ENCODE measurements around the gene NEURL3.

GRCh38 chr2:96471772-96472171 is 33.4 kb downstream of the NEURL3 start:
- TF ChIP-seq CTCF (IDR thresholded peaks at IDR 0.05) (no peak), POLR2A (IDR thresholded peaks at IDR 0.05) (no peak)

Measured in testis (tissue), 2 donors.